Renal cortex interstitium (tissue), 11 donors: ENCODE data around the gene BEAN1. TPM values are rescaled to one million over a fixed set of nuclear protein-coding genes. Genes with fewer than 3 reads are reported as not detected.
"Not testable (repeated sequence)": the region's sequence is repeated elsewhere in the genome, so short reads cannot be mapped to it uniquely, and the experiment has no call there.

Experiments used
- DNase-seq, 11 donors: peaks; one replicate each; pipeline ENCODE4 v3.0.0-alpha.2; 2013; ENCODE audit warnings: low read depth in 9 of 11, low spot score in 4 of 11; ENCODE audit errors: extremely low read depth in 1 of 11
- polyA plus RNA-seq, 3 donors: library from polyadenylated mRNA; unstranded; fragments of 120-200 nt; gene quantifications; one replicate each; pipeline ENCODE4 v1.2.1, GENCODE V29; 2013; ENCODE audit not compliant: insufficient read length in 3 of 3

BEAN1 gene
- polyA plus RNA-seq, 3 donors = 1.4 to 2.7 (median 1.7) TPM

DNA sequence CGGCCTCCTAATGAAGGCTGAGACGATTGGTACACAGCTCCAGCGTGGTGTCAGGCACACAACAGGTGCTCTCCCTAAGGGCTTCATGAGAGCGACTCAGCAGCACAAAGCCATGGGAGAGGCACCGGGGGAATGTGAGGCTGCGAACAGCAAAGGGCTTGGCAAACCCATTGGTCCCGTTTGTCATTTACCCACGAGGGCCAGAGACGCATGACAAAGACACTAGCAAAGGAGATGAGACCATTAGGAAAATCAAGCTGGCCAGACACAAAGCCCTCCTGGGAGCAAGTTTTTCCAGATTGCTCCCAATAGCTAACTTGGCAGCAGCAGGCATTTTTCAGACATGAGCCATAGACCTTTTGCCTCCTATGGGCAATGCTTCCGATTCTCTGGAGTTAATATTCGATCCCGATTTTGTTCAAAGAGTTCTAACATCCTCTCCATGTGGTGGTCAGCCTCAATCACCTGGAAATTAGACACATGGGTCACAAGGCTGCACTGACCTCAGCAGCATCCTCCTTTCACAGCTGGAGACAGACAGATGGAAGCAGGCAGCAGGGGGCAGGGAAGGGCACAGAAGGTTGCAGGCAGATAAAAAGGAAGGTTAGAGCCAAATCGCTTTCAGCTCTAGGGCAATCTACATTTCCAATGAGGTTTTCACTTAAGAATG lies 84.6 kb downstream of the BEAN1 start:
- DNase-seq = no peak

DNA sequence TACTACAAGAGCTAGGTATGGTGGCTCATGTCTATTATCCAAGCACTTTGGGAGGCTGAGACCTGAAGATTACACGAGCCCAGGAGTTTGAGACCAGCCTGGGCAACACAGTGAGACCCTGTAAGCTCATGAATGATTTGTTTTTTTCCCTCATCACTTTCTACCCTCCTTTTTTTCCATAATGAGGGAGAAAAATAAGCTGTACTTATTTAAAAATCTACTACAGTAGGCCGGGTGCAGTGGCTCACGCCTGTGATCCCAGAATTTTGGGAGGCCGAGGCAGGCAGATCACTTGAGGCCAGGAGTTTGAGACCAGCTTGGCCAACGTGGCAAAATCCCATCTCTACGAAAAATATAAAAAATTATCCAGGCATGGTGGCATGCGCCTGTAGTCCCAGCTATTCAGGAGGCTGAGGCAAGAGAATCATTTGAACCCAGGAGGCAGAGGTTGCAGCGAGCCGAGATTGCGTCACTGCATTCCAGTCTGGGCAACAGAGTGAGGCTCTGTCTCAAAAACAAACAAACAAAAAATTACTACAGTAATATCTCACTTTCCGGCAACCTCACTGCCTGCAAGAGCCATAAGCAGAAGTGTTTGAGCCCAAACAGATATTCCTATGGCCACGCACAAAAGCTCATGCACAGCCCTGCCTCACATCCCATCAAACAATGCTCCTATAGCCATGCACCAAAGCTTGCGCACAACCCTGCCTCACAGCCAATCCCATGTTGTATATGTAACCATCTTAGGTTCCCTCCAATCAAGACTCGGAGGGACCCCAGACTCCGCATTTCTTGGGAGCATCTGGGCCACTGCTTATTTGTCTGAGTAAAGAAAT lies 85.4 kb downstream of the BEAN1 start:
- DNase-seq = no peak

DNA sequence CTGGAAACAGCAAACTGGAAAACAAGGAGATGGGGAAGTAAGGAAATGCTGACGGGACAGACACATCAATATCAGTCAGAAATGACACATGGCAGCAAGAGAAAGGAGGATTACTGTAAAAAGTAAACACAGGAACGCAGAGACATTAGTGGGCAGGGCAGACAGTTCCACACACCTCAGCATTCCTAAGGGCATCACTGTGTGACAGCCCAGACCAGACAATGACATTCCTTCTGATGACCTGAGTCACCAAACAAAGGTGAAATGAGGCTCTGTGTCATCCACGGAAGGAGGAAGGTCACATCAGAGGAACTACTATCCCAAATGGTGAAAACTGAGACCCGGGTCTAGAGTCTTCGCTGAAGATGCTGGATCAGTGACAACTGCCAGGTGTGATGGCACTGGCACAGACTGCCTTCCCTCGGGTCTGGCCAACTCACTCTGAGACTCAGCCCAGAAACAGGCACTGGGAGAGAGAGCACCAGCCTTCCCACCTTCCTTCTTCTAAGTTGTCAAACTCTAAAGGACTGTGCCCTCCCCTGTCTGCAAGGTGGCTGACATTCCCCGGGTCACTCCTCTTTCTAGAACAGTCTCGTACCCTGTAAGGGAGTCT lies 86.1 kb downstream of the BEAN1 start:
- no peak for DNase-seq

DNA sequence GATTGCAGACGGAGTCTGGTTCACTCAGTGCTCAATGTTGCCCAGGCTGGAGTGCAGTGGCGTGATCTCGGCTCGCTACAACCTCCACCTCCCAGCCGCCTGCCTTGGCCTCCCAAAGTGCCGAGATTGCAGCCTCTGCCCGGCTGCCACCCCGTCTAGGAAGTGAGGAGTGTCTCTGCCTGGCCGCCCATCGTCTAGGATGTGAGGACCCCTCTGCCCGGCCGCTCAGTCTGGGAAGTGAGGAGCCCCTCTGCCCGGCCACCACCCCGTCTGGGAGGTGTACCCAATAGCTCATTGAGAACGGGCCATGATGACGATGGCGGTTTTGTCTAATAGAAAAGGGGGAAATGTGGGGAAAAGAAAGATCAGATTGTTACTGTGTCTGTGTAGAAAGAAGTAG lies 87.3 kb downstream of the BEAN1 start:
- DNase-seq = not testable (repeated sequence)

DNA sequence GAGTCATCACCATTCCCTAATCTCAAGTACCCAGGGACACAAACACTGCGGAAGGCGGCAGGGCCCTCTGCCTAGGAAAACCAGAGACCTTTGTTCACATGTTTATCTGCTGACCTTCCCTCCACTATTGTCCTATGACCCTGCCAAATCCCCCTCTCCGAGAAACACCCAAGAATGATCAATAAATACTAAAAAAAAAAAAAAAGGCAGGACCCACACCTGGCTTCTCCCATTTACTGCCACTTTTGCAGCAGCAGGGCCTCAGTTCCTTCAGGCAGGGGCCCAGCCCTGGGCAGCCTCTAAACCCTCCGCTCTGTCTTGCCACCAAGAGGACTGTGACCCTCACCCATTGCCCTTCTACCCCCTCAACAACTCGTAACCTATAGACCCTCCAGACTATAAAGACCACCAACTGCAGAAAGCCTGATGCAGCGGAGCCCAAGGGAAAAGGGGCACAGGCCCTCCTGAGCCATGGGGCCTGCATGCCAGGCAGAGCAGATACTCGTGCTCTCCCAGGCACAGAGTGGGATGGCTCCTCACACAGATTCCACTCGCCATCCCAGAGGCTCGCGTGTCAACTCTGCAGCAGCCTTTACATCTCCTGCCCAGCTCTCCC lies 88.0 kb downstream of the BEAN1 start:
- not testable (repeated sequence) for DNase-seq

DNA sequence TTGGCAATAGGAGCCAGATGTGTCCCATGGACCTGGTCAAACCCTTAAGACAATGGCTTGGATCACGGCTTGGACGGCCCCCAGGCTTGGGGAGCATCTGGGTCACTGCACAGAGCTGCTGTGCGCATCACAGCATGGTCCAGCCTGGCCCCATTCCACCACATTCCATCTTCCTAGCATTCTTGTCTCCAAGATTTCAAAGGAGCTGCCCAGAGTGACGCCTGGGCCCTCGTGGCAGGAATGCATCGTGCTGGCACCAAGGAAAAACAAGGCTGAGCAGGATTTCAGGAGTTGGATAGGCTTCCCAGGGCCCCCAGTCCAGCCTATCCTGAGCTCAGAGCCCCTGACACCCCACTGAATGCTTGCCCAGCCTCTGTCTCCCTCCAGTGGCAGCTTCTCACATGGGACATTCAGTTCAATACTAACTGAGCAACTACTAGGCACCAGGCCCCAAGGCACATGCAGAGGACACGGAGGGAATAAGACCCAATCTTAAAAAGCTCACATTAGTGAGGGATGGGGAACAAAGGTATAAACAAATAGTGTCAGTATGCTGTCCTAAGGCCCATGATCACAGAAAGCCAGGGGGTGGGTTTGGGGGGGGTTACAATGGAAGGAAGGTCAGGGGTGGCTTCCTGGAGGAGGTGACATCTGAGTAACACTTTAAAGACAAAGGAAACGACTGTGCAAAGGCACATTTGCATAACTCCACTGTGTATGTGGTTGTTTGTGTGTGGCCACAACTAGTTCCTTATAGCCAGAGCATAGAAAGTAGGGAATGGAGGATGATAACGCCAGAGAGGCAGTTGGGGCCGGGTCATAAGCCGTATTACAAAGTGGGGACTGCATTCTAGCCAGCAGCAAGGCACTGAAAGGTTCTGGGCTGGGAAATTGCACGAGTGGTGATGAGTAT lies 88.8 kb downstream of the BEAN1 start:
- no peak for DNase-seq

DNA sequence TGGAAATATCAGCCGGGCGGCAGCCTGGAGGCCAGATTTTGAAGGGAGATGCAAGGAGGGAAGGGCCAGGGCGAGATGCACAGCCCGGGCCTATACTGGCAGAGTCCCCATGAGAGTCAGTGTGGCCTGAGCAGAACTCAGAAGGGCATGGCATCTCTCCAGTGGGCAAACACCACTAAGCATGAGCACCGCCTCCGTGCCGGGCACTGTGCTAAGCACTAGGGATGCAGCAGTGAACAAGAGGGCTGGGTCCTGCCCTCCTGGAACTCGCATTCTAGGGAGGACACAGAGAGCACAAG lies 89.4 kb downstream of the BEAN1 start:
- DNase-seq = no peak

DNA sequence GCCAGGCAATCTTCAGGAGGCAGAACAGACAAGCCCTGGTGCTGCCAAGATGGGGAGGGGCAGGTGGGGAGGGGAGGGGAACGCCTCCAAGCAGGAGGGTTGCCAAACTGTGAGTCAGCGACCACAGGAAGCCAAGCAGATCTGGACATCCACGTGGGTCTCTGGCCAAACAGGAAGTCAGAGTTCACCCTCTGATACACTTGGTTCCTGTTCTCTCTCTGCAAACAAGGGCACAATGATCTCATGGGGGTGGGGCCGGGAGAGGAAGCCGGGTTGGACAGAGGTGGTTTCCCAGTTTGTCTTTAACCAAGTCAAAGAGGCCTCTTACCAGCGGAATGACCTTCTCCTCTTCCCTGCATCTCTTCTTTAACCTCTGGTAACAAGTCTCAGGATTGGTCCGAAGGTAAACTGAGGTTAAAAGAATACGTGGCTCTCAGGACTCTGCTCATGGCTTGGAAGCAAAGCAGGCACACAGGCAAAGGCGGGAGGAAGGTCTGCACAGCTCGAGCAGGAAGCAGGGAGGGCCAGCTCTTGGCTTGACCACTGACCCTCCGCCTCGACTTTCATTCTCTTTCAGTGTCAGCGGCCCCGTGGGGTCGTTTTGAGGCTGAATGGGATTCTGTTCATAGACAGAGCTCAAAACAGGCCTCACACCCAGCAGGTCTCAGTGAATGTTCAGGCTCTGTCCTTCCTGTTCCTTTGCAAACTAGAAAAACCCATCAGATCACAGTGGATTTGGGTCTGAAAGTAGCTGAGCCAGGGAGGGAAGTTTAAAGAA lies 89.9 kb downstream of the BEAN1 start:
- DNase-seq = peak; percentile 60 to 89 (median 73)

DNA sequence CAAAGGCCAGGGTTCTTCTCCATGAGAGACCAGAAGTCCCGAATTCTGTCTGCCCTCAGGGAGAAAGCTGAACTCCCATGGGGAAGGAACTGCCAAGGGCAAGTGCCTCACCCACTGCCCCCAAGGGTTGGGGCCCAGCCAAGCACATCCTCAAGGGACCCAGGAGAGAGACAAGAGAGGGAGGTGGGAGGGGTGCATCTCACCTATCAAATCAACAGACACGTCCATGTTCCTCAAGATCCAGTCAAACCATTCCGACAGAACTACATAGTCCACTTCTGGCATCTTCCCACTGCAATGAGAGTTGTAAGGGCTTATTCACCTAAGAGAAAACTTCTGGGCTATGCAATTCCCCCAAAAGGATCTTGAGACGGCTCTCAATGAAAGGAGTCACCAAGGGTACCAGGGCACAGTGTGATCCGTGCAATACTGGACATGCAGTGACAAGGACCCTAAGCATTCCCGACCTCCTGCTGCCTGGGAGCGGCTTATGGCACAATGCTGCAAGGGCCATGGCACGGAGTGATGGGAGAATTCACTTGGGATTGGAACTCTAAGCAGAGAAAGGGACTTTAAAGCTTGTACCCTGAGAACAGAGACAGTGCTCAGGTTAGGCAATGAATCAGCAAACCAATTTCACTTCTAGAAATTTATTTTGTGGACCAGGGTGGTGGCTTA lies 90.6 kb downstream of the BEAN1 start:
- no peak for DNase-seq

DNA sequence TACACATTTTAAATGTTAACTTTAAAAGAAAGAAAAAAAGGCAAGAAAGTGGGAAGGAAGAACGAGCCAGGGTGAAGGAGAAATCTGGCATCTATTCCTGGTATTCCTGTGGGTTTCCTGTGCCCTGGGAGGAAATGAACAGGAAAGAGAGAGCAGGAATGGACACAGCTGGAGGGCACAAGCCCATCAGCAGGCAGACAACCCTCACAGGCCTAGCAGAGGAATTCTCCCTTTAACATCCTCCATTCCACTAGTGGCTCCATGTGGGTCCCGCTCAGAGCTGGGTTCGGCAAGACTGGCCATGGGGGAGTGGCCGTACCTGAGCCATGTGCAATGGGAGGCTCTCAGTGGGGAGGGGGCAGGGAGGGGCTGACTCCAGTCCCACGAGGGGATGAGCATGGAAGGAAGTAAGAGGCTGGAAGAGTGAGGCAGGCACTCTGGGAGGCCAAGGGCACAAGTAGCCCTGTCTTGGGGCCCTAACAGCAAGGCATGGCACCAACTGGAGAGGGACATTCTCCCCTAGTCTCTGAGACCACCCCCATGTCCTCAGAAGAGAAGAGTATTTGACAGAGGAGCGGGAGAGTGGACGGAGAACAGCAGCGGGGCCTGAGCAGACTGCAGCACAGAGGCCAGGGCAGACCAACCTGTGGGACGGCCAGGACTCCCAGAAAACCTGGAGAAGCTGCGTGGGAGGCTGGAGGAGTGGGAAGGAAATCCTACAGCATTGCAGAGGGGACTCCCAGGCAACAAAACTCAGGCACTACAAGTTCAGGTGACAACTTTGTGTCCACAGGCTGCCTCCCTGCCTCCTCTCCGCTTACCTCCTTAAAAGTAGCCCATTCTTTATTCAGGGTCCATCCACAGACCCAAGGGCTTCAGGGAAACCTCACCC lies 92.6 kb downstream of the BEAN1 start:
- no peak for DNase-seq

DNA sequence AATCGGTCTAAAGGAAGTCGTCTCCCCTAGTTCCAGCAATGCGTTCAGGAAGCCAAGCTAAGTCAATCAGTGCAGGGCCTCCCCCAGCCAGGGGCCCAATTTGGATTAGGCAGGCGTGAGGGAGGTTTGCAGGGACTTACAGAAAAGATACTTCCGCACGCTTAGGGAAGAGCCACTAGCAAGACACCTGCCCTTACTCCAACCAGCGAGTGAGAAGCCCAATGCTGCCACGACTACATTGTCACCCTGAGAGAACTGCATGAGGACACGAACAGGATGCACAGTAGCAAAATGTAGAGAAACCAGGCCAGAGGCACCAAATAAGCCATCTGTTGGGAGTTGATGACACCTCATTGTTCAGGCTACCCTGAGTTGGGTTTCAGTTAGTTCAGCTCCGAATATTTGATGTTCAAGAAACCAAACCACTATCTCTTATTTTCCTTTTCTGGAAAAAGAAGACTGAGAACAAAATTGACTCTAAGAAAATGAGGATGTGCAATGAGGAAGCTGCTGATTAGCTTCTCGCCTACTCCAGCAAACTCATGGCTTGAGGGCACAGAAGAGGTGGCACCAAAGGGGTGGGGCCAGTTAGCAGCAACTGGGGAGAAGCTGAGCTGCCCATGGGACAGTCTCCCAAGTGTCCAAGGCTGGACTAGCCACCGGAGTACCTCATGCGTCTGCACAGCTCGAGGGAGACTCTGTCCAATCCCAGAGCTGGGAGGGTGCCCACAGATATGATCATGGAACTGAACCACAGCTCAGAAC lies 93.5 kb downstream of the BEAN1 start:
- no peak for DNase-seq

DNA sequence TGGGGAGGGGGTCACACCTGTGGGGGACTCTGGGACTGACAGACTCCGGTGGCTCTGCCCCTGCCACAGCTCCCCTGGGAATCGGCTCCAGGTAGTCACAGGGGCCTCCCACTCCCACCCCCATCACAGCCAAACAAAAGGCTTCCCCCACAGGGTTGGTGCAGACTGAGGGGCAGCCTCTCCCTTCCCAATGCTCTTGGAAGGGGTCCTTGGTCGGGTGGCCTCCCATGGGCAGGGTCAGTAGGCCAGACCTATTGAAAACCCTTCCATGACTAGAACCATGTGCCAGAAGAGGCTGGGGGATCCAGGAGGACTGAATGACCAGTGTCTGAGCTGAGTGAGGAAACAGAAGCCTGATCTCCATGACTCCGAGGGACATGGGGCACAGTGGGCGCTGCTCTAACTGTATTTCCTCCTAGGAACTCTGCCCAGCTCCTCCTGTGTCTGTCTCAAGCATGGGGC lies 94.2 kb downstream of the BEAN1 start:
- DNase-seq = no peak

DNA sequence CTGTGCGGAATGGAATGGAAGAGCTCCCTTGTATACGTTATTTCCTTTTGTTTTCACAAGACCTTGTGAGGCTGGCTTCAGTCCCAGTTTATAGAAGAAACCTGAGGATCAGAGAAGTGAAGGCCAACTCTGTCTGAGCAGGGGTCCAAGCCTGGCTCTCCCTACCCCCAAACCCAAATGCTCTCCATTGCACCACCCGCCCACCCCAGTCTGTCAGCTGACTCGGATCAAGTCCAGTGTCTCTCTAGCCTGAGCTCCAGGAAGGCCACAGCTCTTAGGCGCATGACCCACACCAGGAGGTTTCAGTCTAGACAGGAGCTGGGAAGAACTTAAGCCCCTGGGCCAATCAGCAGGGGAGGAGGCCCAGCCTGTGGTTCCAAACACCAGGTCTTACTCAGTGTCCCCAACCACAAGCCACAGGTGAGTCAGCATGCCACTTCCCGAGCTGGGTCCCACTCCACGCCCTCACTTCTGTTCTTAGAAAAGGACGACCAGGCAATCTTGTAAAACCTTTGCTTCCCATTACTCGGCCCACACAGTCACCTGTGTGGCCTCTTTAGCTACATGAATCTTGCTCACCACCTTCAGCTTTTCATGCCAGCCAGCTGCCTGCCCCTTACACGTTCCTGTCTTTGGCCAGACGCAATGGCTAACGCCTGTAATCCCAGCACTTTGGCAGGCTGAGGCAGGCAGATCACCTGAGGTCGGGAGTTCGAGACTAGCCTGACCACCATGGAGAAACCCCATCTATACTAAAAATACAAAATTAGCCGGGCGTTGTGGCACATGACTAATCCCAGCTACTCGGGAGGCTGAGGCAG lies 95.1 kb downstream of the BEAN1 start:
- DNase-seq = no peak

DNA sequence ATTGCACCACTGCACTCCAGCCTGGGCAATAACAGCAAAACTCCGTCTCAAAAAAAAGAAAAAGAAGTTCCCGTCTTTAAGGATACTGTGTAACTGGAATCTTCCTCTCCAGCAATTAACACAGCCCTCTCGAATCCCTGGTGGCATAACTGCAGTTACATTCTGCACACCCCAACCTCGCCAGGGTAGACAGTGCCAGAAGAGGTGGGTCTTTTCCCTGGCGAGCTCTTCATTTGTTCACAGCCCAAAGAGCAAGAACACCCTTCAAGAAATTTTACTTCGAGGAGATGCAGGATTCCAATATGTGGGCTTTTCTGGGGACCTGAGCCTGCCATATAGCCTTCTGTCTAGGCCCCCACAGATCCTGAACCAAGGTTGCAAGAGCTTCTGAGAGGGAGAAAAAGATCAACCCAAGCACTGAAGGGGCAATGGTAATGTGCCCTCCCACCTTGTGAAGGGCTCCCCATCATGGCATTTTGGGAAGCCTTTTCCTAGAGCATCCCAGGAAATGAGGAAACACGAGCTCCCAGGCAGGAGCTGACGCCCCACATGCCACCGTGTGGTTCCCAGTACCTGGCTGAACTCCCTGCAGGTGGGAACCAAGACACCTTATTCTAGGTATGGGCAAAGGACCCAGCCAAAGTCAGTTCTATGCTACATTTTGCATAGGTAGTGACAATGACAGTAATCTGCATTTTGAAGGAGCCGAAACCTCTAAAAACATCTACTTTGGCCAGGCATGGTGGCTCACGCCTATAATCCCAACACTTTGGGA lies 95.9 kb downstream of the BEAN1 start:
- DNase-seq = no peak
